MCF 10A (cell line): Measurements from ENCODE around the gene PRUNE2. TPM values are rescaled to one million over a fixed set of nuclear protein-coding genes. Genes with fewer than 3 reads are reported as not detected.

ENCODE experiments used
- BruUV-seq: library from RNA; stranded (reverse); fragments of 400-500 nt; replicated peaks from 2 replicates; lab custom pipeline; 2021; lab: Mats Ljungman, UMichigan
- CTCF ChIA-PET: fragments of 300-600 bp; sonication (Branson Sonifier 250); formaldehyde crosslinking; extraction: SDS; loops from one replicate; lab custom pipeline; 2021; ENCODE audit warnings: antibody characterized with exemption, inconsistent platforms; lab: Yijun Ruan, JAX
- POLR2A ChIA-PET: fragments of 300-600, 350-650 bp; sonication (Branson Sonifier 250); formaldehyde crosslinking; extraction: SDS; loops from one replicate; lab custom pipeline; 2020; ENCODE audit warnings: antibody characterized with exemption, inconsistent platforms; lab: Yijun Ruan, JAX
- DNase-seq: peaks from one replicate; pipeline ENCODE4 v3.0.0-alpha.2; 2018; ENCODE audit not compliant: unreplicated experiment
- H3K27ac Mint-ChIP-seq: one replicate; pipeline ENCODE4 v1.8.0; 2022; ENCODE audit warnings: mild to moderate bottlenecking, low read depth, mixed read lengths; ENCODE audit not compliant: unreplicated experiment
- H3K27me3 Mint-ChIP-seq: one replicate; pipeline ENCODE4 v1.8.0; 2022; ENCODE audit warnings: mixed read lengths; ENCODE audit not compliant: insufficient read depth, unreplicated experiment
- H3K36me3 Mint-ChIP-seq: one replicate; pipeline ENCODE4 v1.8.0; 2022; ENCODE audit warnings: mild to moderate bottlenecking, moderate library complexity, mixed read lengths; ENCODE audit not compliant: insufficient read depth, unreplicated experiment
- H3K4me1 Mint-ChIP-seq: one replicate; pipeline ENCODE4 v1.8.0; 2022; ENCODE audit warnings: mixed read lengths; ENCODE audit not compliant: insufficient read depth, unreplicated experiment
- H3K4me3 Mint-ChIP-seq: one replicate; pipeline ENCODE4 v1.8.0; 2022; ENCODE audit warnings: mild to moderate bottlenecking, moderate library complexity, mixed read lengths; ENCODE audit not compliant: unreplicated experiment
- H3K9me3 Mint-ChIP-seq: one replicate; pipeline ENCODE4 v1.8.0; 2022; ENCODE audit warnings: mixed read lengths; ENCODE audit not compliant: unreplicated experiment
- CTCF ChIP-seq: fragments of 200-600 bp; IDR thresholded peaks from one replicate; pipeline ENCODE4 v1.8.0; 2022; ENCODE audit warnings: antibody characterized with exemption, mild to moderate bottlenecking; ENCODE audit not compliant: unreplicated experiment
- intact Hi-C: fragments of 100-400 bp; cut with micrococcal nuclease; formaldehyde crosslinking; loops from 2 replicates; pipeline ENCODE4 v1.14.1; 2022
- total RNA-seq: library from RNA; stranded (reverse); gene quantifications from 2 replicates; pipeline ENCODE4 v1.2.3, GENCODE V29; 2022

Gene PRUNE2
- total RNA-seq, 1 experiment from 2014 or later: 0.63 TPM

- Mint-ChIP-seq H3K27ac (no peak overlapping the region), H3K9me3 (no peaks in the 10 kb centered on the region), H3K4me3 (no peak overlapping the region), H3K36me3 (no peaks in the 10 kb centered on the region), H3K27me3 (no peaks in the 10 kb centered on the region), H3K4me1 (no peaks in the 10 kb centered on the region)
- no peak for DNase-seq
- no peak for TF ChIP-seq CTCF
- CTCF ChIA-PET: interaction anchor here (0.6 to 1.0 kb wide), 2 partner anchors 30 to 1413 kb away, joined by 3 read pairs; no protein-coding TSS in a partner anchor
- intact Hi-C loops: no loop called here
- POLR2A ChIA-PET: interaction anchor here (0.6 to 0.7 kb wide), 2 partner anchors 20 to 29 kb away, joined by 3 to 4 read pairs; no protein-coding TSS in a partner anchor
- BruUV-seq: no TSS peak
These were observed 314.5 kb downstream of the PRUNE2 start for GRCh38 chr9:76591256-76591950.

GRCh38 chr9:76588316-76588715 lies 317.6 kb downstream of the PRUNE2 start:
- TF ChIP-seq CTCF: no peak
- no peaks in the 10 kb centered on the region for H3K9me3 Mint-ChIP-seq
- CTCF ChIA-PET: interaction anchor here (0.7 kb wide), 2 partner anchors 9 to 14 kb away, joined by 3 read pairs; no protein-coding TSS in a partner anchor
- intact Hi-C loops: no loop called here
- no TSS peak for BruUV-seq
- H3K36me3 Mint-ChIP-seq: no peaks in the 10 kb centered on the region
- no peak for DNase-seq
- no peak overlapping the region for H3K27ac Mint-ChIP-seq
- no peaks in the 10 kb centered on the region for H3K27me3 Mint-ChIP-seq
- POLR2A ChIA-PET: no interaction called here
- no peak overlapping the region for H3K4me3 Mint-ChIP-seq
- peaks cover 5% of the 10 kb centered on the region for H3K4me1 Mint-ChIP-seq

GRCh38 chr9:76586390-76587314 lies 319.3 kb downstream of the PRUNE2 start:
- no peak for DNase-seq
- Mint-ChIP-seq H3K36me3 (no peaks in the 10 kb centered on the region), H3K4me3 (no peak overlapping the region), H3K27me3 (no peaks in the 10 kb centered on the region), H3K4me1 (peaks cover 14% of the 10 kb centered on the region), H3K27ac (no peak overlapping the region), H3K9me3 (no peaks in the 10 kb centered on the region)
- intact Hi-C loops: no loop called here
- ChIA-PET POLR2A (no interaction called here), CTCF (no interaction called here)
- no TSS peak for BruUV-seq
- TF ChIP-seq CTCF: no peak
